IMR-90 (cell line): ENCODE measurements around the gene PRKD1.

Experiments used
- CEBPB ChIP-seq: IDR thresholded peaks from 2 replicates; pipeline ENCODE4 v1.6.1; 2012; ENCODE audit warnings: low read depth, low read length, improper control_type of control experiment
- CTCF ChIP-seq: conservative IDR thresholded peaks from 2 replicates; pipeline ENCODE4 v1.5.1; 2012; ENCODE audit warnings: mild to moderate bottlenecking, low read depth, low read length, improper control_type of control experiment
- FOS ChIP-seq: fragments of 150-350 bp; IDR thresholded peaks from 2 replicates; pipeline ENCODE4 v1.6.1; 2016; ENCODE audit warnings: low read depth, low read length
- POLR2A ChIP-seq: IDR thresholded peaks from 2 replicates; pipeline ENCODE4 v1.6.1; 2012; ENCODE audit warnings: mild to moderate bottlenecking, low read depth, low read length
- RFX5 ChIP-seq: IDR thresholded peaks from 2 replicates; pipeline ENCODE4 v1.8.0; 2012; ENCODE audit warnings: low read depth, mild to moderate bottlenecking, low read length, moderate library complexity

- TF ChIP-seq POLR2A: no peak
- TF ChIP-seq CTCF: no peak
- no peak for TF ChIP-seq RFX5
- TF ChIP-seq FOS: no peak
- no peak for TF ChIP-seq CEBPB
These were observed 398.8 kb downstream of the PRKD1 start for GRCh38 chr14:29528889-29529288.
